ENCODE data around the gene ST14. TPM values are rescaled to one million over a fixed set of nuclear protein-coding genes. Genes with fewer than 3 reads are reported as not detected.

The ST14 gene
- polyA plus RNA-seq, 1 donor (not counting 4 experiments of a cell fraction or from before 2014, with no cell fraction given), result 45.8 TPM

DNA sequence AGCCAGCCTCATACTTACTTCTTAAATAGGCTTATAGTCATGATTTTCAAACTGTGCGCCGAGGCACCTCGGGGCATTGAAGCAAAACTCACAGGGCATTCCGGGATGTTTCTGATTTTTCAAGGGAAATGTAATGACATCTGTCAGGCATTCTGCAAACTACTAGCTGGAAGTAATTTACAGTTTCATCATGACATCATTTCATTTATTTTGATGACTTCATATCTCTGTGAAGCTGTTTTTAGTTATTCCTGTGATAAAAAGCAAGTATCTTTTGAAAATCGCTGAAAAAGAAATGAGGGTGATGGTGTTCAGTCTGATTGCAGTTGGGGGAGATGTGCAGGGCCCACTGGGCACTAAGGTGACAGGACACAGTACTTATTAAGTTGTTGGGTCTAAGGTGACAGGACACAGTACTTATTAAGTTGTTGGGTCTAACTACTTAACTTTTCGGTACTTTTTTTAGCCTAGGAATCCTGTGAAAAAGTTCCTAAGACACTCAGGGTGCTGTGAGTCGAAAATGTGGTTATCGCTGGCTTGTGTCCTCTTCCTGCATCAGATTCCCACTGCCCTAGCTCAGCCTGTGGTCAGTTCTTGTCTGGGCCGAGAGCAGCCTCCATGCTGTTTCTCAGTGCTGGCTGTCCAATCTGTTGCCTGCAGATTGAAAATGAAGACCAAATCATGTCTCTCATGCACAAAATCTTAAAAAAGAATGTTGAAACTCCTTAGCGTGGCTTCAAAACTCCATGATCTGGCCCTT, 47.3 kb upstream of the ST14 start:
- no peaks in the 10 kb centered on the region for H3K9me1 ChIP-seq (ENCODE audit: control insufficient read depth, extremely low read depth, insufficient read depth, low read length)
- H3K79me2 ChIP-seq (ENCODE audit: control insufficient read depth, insufficient read depth, low read length), result peaks cover 49% of the 10 kb centered on the region
- TF ChIP-seq, protein P1, sequence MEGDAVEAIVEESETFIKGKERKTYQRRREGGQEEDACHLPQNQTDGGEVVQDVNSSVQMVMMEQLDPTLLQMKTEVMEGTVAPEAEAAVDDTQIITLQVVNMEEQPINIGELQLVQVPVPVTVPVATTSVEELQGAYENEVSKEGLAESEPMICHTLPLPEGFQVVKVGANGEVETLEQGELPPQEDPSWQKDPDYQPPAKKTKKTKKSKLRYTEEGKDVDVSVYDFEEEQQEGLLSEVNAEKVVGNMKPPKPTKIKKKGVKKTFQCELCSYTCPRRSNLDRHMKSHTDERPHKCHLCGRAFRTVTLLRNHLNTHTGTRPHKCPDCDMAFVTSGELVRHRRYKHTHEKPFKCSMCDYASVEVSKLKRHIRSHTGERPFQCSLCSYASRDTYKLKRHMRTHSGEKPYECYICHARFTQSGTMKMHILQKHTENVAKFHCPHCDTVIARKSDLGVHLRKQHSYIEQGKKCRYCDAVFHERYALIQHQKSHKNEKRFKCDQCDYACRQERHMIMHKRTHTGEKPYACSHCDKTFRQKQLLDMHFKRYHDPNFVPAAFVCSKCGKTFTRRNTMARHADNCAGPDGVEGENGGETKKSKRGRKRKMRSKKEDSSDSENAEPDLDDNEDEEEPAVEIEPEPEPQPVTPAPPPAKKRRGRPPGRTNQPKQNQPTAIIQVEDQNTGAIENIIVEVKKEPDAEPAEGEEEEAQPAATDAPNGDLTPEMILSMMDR (optimal IDR thresholded peaks at IDR 0.05 in 1 of 3, IDR thresholded peaks at IDR 0.05 in 1 of 3, conservative IDR thresholded peaks at IDR 0.05 in 1 of 3; ENCODE audit: extremely low read depth in 1 of 3, insufficient read depth in 2 of 3, low read length in 3 of 3), result no peak
- TF ChIP-seq EZH2 (IDR thresholded peaks at IDR 0.05; ENCODE audit: low read length), result no peak
- DNase-seq (ENCODE audit: low read depth, low spot score), result no peak
- no peaks in the 10 kb centered on the region for H3K9me3 ChIP-seq (ENCODE audit: control insufficient read depth, low read depth, low read length)
- H3K4me3 ChIP-seq (ENCODE audit: control insufficient read depth in 2 of 3, extremely low read depth in 1 of 3, insufficient read depth in 2 of 3, low read depth in 1 of 3, low read length in 3 of 3), result no peak overlapping the region
- H4K20me1 ChIP-seq (ENCODE audit: control insufficient read depth, extremely low read depth, insufficient read depth, low read length), result peaks cover 4% of the 10 kb centered on the region
- no peak overlapping the region for H3K9ac ChIP-seq (ENCODE audit: control insufficient read depth, extremely low read depth, insufficient read depth, low read length)
- no peak for FAIRE-seq
- H3K4me2 ChIP-seq (ENCODE audit: control insufficient read depth, extremely low read depth, insufficient read depth, low read depth, low read length), result no peak overlapping the region
- H2AFZ ChIP-seq (ENCODE audit: control insufficient read depth, low read length), result no peak overlapping the region
- no peak overlapping the region for H3K27ac ChIP-seq (ENCODE audit: control insufficient read depth, insufficient read depth, low read length)
- no peaks in the 10 kb centered on the region for H3K27me3 ChIP-seq (ENCODE audit: control insufficient read depth, extremely low read depth, insufficient read depth, low read length)
- dilution Hi-C loops (cut with MboI; ENCODE audit: extremely low pct_ligation_motif_present, low sequenced_read_pairs), result no loop called here
- H3K4me1 ChIP-seq (ENCODE audit: control insufficient read depth, extremely low read depth, insufficient read depth, low read length), result no peaks in the 10 kb centered on the region
- peaks cover 25 to 26% of the 10 kb centered on the region in 2 experiments for H3K36me3 ChIP-seq (ENCODE audit: control insufficient read depth in 2 of 2, extremely low read depth in 1 of 2, insufficient read depth in 2 of 2, low read length in 2 of 2)

DNA sequence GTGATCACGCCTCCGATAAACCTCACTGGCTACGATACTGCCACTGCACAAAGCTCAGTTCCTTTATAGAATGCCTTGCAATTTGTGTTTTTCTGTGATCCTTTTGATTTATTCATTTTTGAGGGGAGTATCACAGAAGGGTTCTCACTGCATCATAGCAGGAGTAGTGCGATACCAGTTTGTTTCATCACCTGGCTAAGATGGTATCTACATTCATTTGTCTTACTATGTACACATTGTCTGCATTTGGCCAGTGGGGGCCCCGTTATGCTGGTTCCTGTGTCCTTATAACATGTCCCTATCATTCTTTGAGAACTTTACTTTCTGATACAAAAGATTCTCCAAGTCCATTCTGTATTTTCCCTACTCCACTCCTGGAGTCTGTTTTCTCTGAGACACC, 45.3 kb upstream of the ST14 start:
- DNase-seq (ENCODE audit: low read depth, low spot score), result no peak
- Histone ChIP-seq H3K4me2 (ENCODE audit: control insufficient read depth, extremely low read depth, insufficient read depth, low read depth, low read length) (no peak overlapping the region), H3K27me3 (ENCODE audit: control insufficient read depth, extremely low read depth, insufficient read depth, low read length) (no peaks in the 10 kb centered on the region), H2AFZ (ENCODE audit: control insufficient read depth, low read length) (no peak overlapping the region), H3K4me3 (ENCODE audit: control insufficient read depth in 2 of 3, extremely low read depth in 1 of 3, insufficient read depth in 2 of 3, low read depth in 1 of 3, low read length in 3 of 3) (no peak overlapping the region), H3K36me3 (ENCODE audit: control insufficient read depth in 2 of 2, extremely low read depth in 1 of 2, insufficient read depth in 2 of 2, low read length in 2 of 2) (peaks cover 25 to 28% of the 10 kb centered on the region in 2 experiments), H4K20me1 (ENCODE audit: control insufficient read depth, extremely low read depth, insufficient read depth, low read length) (peaks cover 4% of the 10 kb centered on the region), H3K9me3 (ENCODE audit: control insufficient read depth, low read depth, low read length) (no peaks in the 10 kb centered on the region), H3K79me2 (ENCODE audit: control insufficient read depth, insufficient read depth, low read length) (peaks cover 60% of the 10 kb centered on the region), H3K9ac (ENCODE audit: control insufficient read depth, extremely low read depth, insufficient read depth, low read length) (no peak overlapping the region), H3K27ac (ENCODE audit: control insufficient read depth, insufficient read depth, low read length) (no peak overlapping the region), H3K4me1 (ENCODE audit: control insufficient read depth, extremely low read depth, insufficient read depth, low read length) (no peaks in the 10 kb centered on the region), H3K9me1 (ENCODE audit: control insufficient read depth, extremely low read depth, insufficient read depth, low read length) (no peaks in the 10 kb centered on the region)
- no peak for TF ChIP-seq EZH2 (IDR thresholded peaks at IDR 0.05; ENCODE audit: low read length)
- TF ChIP-seq, protein P1 (optimal IDR thresholded peaks at IDR 0.05 in 1 of 3, IDR thresholded peaks at IDR 0.05 in 1 of 3, conservative IDR thresholded peaks at IDR 0.05 in 1 of 3; ENCODE audit: extremely low read depth in 1 of 3, insufficient read depth in 2 of 3, low read length in 3 of 3), result no peak
- dilution Hi-C loops (cut with MboI; ENCODE audit: extremely low pct_ligation_motif_present, low sequenced_read_pairs), result no loop called here
- no peak for FAIRE-seq

Data from keratinocyte (primary cell).